NCI-H2171 (cell line): ENCODE measurements around the gene GSG1L.

Experiments used
- DNase-seq: peaks from one replicate; lab custom pipeline; 2025; lab: John Stamatoyannopoulos, UW

The GSG1L gene

DNA sequence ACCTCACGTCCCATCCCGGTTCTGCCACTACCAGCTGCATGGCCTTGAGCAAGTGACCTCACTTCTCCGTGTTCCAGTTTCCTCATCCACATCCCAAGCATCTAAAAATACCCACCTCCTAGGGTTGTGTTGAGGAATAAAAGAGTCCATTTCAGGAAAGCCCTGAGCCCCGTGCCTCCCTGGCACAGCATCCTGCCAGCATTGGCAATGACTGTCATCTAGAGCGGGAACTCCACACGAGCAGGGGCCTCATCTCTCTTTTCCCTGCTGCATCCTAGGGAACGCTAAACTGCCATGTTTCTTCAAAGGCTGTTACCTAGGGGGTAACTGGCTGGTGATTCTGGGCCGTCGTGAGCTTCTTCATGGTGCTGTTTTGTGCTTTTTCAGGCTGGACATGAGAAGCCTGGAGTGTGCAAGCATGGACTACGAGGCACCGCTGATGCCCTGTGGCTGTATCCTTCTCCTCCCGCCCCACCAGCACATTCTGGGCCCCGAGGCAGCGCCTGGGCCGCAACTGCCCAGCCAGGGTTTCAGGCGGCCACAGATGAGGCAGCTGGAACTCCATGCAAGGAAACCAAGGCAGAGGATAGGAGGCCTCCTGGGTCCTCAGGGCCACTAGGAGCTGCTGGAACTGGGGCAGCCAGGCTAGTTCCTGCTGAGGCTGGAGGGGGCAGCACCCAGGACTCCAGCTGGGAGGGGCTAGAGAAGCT is 292.2 kb downstream of the GSG1L start:
- DNase-seq = no peak

DNA sequence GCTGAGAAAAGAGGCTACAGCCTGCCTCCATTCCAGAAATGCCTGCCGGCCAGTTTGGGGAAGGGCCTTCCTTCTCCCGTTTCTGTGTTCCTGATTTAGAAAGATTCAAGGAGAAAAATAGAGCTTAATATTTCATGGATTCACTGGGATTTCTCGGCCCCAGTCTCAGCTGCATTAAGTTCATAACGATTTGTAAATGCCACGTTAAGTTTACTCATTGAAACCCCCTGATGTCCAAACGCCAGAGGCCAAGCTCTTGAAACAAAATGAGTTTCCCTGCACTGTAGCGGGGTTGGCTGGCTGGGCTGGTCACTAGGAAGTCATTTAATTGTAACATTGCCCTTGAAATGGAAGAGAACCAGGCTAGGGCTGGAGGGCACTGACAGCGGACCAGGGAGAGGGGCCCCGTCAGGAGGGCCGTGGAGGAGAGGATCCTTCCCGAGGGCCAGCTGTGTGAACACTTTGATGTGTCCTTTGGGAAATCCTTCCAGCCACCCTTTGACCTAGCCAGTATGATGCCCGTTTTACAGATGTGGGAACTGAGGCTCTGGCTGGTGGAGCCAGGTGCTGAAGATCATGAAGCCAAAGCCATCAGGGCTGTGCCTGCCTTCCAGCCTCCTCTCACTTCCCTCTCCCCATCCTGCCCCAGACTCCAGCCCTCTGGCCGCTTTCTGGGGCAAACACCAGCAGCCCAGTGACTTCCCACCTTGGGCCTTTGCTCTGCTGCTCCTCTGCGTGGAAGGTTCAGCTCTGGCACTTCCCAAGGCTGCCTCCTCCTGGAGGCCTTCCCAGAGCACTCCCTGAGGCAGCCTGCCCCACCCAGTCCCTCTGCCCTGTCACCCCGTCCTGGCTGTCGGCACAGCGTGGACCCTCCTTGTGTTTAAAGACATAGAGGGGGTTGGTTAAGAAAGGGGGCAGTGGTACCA is 293.0 kb downstream of the GSG1L start:
- no peak for DNase-seq

DNA sequence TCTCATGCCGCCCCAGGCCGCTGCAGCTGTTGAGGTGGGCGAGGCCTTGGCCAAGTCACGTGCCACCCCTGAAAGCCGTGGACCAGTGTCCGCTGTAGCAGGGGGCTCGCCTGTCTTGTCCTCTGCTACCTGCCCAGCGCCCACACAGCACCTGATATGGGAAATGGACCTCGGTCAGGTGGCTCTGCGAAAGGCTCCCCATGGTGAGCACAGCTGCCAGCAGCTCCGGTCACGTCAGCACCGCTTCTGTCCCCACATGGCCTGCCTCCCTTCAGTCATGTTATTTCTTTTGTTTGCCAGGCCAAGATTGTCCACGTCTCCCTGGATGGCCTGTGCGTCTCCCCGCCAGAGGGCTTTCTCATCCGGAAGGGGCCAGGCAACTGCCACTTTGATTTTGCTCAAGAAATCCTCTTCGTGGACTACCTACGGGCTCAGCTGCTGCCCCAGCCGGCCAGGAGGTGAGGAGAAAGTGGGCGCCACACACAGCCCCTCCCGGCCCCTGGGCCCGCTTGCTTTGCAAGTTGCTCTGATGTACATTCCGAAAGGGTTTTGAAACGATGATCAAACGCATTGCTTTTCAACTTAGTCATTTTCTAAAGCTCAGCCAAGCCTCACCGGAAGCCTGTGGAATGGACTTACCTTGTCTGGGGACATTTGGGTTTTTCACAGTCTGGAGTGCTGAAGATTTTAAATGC is 293.8 kb downstream of the GSG1L start:
- no peak for DNase-seq

DNA sequence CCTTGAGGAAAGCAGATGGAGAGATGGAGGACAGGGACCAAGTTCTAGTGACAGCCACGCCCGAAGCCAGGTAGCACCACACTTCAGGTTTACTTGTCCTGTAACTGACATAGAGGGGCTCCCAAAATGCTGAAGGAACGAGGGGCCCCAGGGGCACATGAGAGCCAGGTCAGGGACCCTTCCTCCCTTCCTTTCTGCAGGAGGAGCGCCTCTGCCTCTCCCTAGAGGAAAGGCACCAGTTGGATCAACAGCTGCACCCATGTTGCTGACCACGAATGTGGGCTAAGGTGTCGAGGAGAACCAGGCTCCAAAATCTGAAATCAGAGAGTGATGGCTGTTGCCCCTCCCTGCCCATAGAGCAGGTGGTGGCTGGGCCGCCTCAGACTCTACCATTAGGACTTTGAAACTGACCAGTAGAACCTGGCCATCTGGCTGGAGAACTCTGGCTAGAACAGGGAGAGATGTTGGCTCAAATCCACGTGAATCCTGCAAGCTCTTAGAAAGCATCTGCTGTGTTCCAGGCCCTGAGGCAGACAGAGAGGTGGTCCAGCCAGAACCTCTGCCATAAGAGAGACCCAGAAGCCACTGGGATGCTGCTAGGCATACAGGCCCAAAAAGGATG is 294.8 kb downstream of the GSG1L start:
- no peak for DNase-seq

DNA sequence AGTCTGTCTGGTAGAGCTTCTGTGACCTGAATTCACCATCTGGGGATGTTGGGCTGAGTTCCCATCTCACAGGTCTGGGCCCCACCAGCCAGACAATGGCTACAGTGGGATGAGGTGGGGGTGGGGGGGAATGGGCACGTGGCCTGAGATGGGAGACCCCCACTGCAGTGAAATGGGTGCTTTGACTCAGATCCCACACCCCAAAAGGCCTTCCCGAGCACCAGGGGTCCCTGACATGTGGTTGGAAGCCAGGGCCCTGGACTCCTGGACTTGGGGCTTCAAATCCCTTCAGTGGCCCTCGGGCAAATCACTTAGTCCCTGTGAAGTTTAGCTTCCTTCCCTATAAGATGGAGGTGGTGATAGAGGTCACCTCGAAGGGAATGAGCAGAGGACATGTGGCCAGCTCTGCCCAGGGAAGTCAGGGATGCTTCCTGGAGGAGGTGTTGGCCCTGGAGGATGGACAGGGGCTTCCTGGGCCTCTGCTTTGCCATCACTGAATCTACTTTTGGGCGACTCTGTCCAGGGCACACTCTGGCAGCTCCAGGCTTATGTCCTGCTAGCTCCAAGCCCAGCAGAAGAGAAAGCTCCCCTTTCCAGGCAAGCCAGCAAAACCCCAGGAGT is 295.4 kb downstream of the GSG1L start:
- no peak for DNase-seq

DNA sequence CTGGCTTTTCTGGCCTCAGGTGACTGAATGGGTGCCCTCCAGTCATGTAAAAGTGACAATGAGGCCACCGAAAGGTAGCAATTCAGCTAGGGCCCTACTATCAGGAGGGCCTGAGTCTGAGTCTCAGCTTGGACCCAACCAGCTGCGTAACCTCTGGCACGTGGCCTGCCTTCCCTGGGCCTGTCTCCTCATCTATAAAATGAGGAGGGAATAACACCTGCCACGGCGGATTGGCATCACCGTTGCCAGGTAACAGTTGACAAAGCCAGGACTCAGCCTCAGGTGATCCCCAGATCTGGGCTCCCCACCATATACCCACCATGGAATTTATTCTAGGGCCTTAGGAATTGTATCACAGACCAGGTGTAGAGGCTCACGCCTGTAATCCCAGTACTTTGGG is 296.4 kb downstream of the GSG1L start:
- DNase-seq = no peak

DNA sequence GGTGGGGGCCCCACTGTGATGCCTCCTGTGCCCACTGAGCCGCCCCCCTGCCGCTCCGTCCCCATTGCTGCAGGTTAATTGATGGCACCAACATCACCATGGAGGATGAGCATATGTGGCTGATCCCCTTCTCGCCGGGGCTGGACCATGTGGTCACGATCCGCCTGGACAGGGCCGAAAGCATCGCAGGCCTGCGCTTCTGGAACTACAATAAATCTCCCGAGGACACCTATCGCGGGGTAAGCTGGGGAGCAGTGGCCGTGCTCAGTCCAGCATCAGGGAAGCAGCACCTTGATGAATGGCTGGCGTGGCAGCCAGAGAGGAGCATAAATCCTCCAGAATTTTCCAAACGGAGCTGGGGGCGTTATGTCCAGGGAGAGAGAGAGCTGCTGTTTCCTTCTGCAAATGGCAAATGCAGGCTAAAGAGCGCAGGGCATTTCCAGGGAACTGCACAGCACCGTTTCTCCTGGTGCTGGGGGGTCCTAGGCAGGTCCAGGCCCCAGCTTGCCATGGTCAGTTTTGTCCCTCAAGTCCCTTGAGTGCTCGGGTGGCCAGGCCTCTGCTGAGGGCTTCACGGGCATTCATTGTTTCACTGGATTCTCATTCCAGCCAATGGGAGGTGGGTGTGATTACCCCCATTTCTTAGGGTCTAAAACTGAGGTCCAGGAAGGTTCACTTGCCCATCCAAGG is 297.1 kb downstream of the GSG1L start:
- DNase-seq = no peak

DNA sequence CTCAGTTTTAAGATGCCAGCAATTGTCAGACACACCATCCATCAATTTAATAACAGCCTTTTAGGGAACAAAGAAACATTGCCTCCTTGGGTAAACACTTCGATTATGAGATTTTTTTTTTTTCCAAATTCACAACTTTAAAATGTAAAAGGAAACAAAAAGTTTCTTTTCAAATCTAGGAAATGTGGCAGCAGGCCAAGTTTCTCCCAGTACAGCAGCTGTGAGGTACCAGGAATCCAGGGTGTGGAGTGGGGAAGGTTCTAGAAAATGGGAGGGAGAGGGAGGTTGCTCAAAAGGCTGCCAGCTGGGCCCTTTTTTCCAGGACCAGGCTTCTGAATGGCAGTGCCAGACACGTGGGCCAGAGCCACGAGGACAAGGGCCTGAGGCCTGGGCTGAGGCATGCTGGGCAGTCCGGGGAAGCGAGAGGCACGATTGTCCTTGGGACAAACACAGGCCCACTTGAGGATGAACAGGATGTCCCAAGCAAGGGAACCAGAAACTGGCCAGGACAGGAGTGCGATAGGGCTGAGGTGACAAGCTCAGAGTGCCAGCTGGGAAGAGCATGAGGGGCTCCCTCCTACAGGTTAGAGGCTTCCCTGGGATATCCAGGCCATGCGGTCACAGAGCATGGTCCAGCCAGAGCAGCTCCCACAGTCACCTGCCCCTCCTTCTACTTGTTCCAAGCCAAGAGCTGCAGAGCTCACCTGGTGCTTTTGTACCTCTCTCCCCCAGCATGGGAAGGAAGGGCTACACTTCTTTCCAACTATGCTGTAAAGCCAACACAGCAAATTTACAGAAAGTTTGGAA is 298.4 kb downstream of the GSG1L start:
- DNase-seq = no peak

DNA sequence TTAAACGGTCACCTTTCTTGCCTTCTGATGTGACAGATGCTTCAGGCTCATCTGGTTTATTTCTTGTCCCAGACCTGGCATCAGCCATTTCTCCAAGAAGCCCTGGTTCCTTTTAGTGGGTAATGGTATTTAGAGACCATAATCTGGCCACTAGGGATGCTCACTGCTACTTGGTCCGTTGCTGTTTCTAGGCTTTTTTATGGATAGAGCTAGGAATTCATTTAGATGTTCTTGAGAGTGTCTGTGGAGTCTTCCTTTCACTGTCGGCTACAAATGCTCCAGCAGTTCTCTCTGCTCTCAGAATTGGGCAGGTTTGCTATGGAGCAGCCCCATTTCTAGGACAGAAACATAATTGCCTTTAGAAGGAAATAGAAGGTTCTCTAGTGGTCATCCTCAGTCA is 299.1 kb downstream of the GSG1L start:
- no peak for DNase-seq

DNA sequence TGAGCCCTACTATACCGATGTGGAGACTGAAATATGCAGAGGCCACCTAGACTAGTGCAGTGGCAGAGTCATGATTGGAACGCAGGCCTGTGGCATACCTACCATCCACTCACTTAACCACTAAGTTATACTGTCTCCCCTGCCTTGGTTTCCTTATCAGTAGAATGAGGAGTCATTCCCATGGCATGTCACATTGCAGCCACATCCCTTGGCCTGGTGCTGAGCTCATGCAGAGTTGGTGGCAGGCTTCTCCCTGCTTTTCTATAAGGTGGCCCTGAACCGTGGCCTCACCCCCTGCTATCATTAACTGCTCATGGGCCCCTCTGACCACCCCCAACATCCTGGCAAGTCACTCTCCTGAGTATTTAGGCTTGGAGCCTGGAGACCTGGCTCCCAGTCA is 301.1 kb downstream of the GSG1L start:
- DNase-seq = no peak

DNA sequence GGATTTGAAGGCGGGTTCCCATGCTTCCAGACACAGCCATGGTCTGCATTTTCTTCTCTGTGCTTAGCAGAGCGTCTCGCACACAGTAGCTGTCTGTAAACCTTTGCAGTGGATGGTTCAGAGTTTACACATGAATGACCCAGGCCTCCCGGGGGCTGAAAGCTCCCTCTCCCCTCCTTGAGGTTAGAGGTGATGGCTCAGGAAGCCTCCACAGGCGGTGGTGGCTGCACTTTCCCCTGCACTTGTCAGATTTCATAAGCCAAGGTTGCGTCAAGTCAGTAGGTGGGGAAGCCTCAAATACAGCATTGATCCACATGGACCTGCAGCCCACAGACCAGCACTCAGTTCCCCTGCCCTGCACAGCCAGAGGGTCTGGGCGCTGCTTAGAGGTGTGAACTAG is 301.7 kb downstream of the GSG1L start:
- DNase-seq = no peak

DNA sequence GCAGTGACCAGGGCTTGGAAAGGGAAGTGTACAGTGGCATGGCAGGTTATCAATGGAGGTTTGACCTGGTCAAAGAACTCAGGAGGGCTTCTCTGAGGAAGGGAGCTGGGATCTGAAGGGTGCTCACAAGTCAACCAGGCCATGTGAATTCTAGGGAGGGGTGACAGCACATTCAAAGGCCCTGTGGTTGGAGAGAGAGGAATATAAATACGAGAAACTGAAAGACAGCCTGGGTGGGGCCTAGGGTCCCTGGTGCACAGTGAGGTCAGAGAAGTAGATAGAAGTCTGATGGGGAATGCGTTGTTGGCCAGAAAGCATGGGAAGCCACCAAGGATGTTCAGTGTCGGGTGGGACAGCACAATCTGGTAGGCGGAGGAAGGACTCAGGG is 302.7 kb downstream of the GSG1L start:
- no peak for DNase-seq

DNA sequence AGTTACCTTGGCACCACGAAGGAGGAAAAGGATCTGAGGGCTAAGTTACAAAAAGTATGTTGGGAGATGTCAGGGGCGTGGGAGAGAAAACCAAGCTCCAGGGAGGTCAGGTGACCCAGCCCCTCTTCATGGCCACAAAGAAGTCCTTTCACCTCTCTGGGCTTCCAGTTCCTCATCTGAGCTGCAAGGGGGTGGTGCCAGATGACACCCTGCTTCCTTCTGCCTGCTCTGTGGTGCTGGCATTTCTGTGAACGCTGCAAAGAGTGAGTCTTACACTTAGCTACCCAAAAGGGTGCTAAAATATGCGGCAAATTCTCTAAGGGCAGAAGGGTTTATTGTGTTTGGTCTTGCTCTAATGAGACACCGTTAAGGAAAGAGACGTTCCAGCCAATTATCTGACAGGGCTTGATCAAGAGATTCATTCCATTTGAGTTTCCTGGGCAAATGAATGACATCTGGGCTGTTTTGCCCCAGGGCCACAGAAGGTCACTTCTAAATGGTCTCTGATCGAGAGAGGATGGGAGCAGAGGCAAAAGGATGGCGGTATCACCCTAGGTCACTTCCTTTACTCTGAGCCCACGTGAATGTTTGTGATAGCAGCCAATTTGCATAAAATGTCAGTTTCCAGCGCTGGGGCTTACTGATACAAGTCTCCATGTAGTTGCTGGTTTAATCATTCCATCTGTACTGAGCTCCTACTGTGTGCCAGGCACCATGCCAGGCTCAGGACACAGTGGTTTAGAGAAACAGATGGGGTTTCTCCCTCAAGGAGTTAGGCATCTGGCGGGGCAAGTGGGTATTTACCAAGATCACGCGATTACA is 303.3 kb downstream of the GSG1L start:
- no peak for DNase-seq

DNA sequence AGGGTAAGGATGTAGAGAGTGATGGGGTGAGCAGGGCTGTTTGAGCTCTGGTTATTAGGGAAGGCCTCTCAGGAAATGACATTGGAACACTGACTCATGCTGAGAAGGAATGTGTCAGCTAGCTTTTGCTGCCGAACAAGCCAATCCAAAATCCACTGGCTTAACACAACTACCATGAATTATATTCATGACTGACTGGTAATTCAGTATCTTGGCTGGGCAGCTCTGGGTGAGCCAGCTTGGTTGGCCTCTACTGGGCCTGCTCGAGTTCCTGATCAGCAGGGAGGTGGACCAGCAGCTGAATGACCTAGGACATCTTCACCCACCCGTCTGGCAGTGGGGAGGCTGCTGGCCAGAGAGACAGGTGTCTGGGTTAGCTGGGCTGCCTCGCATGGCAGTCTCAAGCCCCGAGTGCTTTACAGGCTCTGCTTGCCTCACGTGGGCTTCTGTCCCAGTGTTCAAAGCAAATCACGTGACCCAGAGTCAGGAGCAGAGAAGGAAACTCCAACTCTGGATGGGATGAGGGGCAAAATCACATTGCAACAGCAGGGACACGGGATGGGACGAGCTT is 304.1 kb downstream of the GSG1L start:
- no peak for DNase-seq

DNA sequence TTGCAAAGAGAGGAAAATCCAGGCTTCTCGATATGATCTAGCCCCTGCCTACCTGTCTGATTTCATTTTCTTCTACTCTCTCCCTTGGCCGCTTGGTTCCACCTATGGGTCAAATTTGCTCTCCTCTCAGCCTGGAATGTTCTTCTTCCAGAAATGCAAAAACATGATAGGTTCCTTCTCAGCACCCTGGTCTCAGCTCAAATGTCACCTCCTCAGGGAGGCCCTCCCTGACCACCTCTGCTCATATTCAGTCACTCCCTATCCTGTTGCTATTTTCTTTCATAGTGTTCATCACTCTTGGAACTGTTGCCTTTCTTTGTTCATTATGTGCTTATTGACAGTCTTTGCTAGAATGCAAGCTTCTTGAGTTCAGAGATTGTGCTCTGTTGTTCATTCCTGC is 305.0 kb downstream of the GSG1L start:
- DNase-seq = no peak

DNA sequence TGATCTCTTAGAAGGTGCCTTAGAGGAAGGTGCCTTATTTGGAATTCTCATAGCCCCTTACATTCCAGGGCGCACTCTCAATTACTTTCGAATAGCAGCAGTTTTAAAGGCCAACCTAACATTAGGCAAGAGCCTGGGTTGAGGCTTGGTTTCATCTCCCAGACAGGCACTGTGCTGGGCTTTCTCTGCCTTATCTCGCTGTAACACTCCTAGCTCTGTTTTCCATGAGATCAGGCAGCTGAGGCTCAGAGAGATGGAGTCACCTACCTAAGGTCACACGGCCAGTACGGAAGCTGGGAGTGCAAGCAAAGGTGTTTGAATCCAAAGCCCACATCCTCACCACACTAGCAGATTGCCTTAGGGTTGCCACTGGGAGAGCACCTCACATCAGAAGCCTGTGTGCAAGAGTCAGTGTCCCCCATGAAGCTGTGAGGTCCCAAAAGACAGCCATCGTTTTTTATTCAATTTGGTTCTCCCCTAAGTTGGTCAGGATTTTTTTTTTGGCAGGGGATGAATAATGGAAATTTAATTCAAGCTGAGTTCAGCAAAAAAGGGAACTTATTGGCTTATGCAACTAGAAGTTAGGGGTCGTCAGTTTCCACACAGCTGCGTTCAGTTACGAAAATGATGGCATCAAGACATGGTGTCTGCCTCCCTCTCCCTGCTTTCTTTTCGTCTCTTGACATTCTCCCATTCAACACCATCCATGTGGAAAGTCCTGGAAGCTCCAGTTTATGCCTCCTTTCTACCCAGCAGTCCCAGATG is 307.1 kb downstream of the GSG1L start:
- DNase-seq = no peak

DNA sequence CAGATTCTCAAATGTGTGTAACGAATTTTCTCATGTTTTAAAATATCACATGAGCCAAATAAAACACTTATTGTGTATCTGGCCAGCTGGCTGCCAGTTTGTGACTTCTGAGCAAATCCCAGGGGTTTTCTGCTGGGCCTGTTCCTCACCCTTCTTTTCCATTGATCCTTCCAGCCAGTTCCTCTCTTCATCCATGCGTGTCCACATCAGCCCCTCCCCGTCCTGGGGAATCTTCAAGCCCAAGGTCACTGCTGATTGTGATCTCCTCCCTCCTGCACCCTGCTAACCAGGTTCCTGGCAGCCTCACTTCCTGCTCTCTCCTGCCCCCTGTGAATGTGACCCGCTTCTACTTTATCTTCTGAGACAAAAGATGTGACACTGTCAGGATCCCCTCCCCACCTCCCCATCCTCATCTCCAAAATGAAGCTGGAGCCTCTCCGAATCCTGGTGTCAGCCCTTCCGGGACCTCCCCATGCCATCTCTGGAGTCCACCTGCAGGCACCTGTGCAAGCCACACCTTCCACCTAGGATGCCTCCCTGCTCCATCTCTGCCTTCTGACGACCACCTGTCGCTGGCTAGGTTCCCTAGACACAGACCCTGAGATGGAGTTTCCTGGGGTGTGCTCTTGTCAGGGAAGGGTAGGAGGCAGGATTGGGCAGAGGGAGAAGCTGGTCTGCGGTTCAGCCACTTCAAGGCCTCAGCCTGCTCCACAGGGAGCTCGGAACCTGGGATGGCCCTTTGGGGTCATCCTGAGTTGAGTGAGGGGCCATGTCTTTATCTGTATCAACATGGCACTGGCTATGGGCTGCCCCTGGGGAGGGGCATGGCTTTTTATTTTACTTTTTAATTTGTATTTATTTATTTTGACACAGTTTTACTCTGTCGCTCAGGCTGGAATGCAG is 308.5 kb downstream of the GSG1L start:
- DNase-seq = peak; percentile 14
